ENCODE data around the gene AQP1. TPM values are rescaled to one million over a fixed set of nuclear protein-coding genes. Genes with fewer than 3 reads are reported as not detected.

AQP1 gene
- total RNA-seq, 4 donors from 2014 or later: 12.4 to 86.5 (median 71.5) TPM

DNA sequence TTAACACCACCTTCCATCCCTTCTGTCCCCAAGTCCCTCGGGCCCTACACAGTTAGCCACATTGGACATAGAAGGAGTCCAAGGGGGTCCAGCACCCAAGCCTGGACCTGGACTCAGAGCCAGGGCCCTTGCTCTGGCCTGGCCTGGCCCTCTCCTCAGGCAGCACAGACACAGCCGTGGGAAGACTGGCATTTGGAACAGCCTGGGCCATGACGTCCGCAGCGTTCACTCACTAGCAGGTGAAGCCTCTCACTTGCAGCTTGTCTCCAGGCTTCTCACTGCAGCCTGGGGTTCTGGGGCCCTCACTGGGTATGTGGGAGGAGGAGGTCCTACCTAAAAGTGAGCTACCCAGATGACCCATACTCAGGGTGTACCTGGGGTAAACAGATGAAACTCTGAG lies 33.7 kb upstream of the AQP1 start:
- TF ChIP-seq, protein P1, sequence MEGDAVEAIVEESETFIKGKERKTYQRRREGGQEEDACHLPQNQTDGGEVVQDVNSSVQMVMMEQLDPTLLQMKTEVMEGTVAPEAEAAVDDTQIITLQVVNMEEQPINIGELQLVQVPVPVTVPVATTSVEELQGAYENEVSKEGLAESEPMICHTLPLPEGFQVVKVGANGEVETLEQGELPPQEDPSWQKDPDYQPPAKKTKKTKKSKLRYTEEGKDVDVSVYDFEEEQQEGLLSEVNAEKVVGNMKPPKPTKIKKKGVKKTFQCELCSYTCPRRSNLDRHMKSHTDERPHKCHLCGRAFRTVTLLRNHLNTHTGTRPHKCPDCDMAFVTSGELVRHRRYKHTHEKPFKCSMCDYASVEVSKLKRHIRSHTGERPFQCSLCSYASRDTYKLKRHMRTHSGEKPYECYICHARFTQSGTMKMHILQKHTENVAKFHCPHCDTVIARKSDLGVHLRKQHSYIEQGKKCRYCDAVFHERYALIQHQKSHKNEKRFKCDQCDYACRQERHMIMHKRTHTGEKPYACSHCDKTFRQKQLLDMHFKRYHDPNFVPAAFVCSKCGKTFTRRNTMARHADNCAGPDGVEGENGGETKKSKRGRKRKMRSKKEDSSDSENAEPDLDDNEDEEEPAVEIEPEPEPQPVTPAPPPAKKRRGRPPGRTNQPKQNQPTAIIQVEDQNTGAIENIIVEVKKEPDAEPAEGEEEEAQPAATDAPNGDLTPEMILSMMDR (IDR thresholded peaks at IDR 0.05): no peak
- no peak for TF ChIP-seq POLR2A (IDR thresholded peaks at IDR 0.05)
- DNase-seq: no peak
- no peaks in the 10 kb centered on the region for H3K27me3 ChIP-seq
- no peak overlapping the region for H3K4me3 ChIP-seq
- peaks cover 0 to 5% (median 0%) of the 10 kb centered on the region in 3 donors for H3K36me3 ChIP-seq
- no peak overlapping the region for H3K27ac ChIP-seq
- no peaks in the 10 kb centered on the region for H3K4me1 ChIP-seq
- H3K9me3 ChIP-seq: no peaks in the 10 kb centered on the region

DNA sequence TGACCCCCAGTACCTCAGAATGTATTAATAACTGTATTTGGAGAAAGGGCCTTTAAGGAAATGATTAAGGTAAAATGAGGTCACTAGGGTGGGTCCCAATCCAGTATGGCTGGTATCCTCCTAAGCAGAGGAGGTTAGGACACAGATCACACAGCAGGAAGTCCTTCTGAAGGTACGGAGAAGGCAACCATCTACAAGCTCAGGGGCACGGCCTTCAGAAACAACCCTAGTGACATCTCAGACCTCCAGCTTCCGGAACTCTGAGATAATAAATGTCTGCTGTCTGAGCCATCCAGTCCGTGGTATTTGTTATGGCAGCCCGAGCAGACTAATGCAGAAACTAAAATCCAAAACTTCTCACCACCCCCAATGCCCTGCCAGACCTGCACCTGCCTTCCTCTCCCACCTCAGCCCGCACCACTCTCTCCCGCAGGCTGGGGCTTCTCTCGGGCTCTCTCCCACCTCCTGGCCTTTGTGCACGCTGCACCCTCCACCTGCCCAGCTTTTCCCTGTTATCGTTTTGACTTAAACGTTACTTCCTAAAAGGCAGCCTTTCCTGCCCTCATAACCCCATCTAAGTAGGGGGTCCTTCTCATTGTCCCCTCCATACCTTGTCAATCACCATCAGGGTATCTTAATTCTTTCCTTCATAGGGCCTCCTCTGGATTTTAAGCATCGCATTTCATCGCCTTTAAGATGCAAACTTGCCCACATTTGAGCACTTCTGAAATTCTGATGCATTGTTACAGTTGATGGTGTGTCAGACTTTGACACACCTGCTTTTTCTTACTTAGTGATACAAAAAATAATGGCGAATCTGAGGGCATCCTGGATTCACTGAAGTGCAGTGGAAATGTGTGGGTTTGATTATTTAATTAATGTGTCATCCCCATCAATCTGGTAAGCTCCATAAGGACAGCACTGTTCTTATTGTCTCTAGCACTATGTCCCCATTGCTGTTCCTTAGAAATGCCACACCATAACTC lies 32.2 kb upstream of the AQP1 start:
- Histone ChIP-seq H3K4me3 (no peak overlapping the region), H3K27me3 (no peaks in the 10 kb centered on the region), H3K27ac (no peak overlapping the region), H3K4me1 (no peaks in the 10 kb centered on the region), H3K36me3 (no peaks in the 10 kb centered on the region), H3K9me3 (no peaks in the 10 kb centered on the region)
- DNase-seq: no peak
- TF ChIP-seq, protein P1 (IDR thresholded peaks at IDR 0.05): no peak
- no peak for TF ChIP-seq POLR2A (IDR thresholded peaks at IDR 0.05)

DNA sequence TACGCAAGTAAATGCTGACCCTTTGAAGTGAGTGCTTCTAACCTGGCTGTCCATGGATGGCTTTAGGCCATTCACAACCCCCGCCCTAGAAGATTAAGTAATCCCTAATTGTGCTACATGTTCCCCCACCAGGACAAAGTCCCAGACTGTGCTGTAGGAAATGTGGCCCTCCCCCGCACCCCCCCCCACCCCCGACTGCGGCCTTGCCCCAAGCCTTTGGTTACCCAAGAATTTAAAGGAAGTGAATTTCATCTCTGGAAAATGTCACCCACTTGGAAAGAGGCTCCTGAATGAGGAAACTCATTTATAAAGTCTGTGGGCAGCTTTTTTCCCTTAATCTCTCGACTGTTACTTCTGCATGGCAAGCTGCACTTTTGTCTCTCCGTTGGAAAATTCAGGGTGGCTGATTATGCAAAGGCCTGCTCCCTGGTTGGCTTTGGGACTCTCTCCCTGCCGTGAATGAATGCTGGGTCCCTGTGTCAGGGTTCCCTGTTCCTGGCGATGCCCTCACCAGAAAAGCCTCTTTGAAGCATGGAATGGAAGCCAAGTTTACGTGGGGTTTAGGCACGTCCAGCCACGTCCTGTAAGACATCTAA lies 31.4 kb upstream of the AQP1 start:
- H3K4me1 ChIP-seq: no peaks in the 10 kb centered on the region
- TF ChIP-seq POLR2A (IDR thresholded peaks at IDR 0.05): no peak
- TF ChIP-seq, protein P1 (IDR thresholded peaks at IDR 0.05): no peak
- no peak overlapping the region for H3K4me3 ChIP-seq
- H3K27ac ChIP-seq: no peak overlapping the region
- H3K27me3 ChIP-seq: no peaks in the 10 kb centered on the region
- no peaks in the 10 kb centered on the region for H3K9me3 ChIP-seq
- no peak for DNase-seq
- H3K36me3 ChIP-seq: no peaks in the 10 kb centered on the region

DNA sequence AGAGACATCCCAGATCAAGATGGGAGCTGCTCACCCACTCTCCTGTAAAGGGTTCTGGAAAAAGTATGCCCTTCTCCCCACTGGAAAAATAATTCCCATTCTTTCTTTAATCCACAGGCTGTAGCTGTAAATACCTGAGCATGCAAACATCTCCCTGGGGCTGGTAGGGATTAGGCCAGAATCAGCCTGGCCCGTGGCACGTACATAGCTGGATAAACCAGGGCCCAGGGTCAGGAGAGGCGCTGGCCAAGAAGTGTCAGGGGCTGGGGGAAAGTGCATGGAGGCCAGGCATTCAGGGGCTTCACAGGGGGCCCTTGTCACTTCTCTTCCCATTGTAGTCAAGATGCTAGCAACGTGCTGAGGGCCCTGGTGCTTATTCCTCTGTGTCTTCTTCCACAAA lies 30.7 kb upstream of the AQP1 start:
- Histone ChIP-seq H3K27ac (no peak overlapping the region), H3K36me3 (no peaks in the 10 kb centered on the region), H3K4me1 (no peaks in the 10 kb centered on the region), H3K27me3 (no peaks in the 10 kb centered on the region), H3K9me3 (no peaks in the 10 kb centered on the region), H3K4me3 (no peak overlapping the region)
- DNase-seq: no peak
- TF ChIP-seq, protein P1 (IDR thresholded peaks at IDR 0.05): no peak
- TF ChIP-seq POLR2A (IDR thresholded peaks at IDR 0.05): no peak

DNA sequence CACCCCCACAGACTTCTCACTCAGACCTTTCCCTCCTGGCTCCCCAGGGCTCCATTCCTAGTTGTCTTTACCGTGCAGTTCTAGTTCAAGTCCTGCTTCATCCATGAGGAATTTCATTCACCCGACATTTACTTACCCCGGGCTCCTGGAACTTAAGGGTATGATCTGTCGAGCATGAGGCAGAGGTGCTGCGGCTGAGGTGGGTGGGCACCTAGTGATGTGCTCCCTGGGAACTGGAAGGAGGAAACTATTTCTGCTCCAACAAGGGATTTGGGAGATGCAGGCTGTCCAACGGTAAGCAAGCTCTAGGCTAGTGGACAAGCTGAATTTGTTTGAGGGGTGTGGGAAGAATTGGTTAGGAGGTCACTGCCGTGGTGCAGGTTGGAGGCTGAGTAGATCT lies 30.2 kb upstream of the AQP1 start:
- Histone ChIP-seq H3K27ac (no peak overlapping the region), H3K4me1 (no peaks in the 10 kb centered on the region), H3K36me3 (no peaks in the 10 kb centered on the region), H3K4me3 (no peak overlapping the region), H3K9me3 (no peaks in the 10 kb centered on the region), H3K27me3 (no peaks in the 10 kb centered on the region)
- TF ChIP-seq POLR2A (IDR thresholded peaks at IDR 0.05): no peak
- TF ChIP-seq, protein P1 (IDR thresholded peaks at IDR 0.05): no peak
- DNase-seq: no peak
